Natural killer cell (primary cell): ENCODE measurements around the gene ADORA2B. TPM values are rescaled to one million over a fixed set of nuclear protein-coding genes. Genes with fewer than 3 reads are reported as not detected.

Experiments used
- ATAC-seq, 3 donors: fragments of 150-1000 bp in 2 of 3; fragments of 200-7000 bp in 1 of 3; cut with Tn5 transposase; 1 replicate in 1 of 3; 2 replicates in 2 of 3; pipeline ENCODE4 v1.10.0; 2021; ENCODE audit warnings: mild to moderate bottlenecking in 2 of 3, moderate library complexity in 2 of 3
- DNase-seq, 2 donors: peaks; one replicate each; pipeline versions ENCODE4 v3.0.0 to v3.0.0-alpha.2; 2013 to 2021; ENCODE audit warnings: mixed read lengths in 1 of 2
- H3K27ac ChIP-seq: one replicate; pipeline ENCODE4 v1.5.1; 2013; ENCODE audit warnings: mild to moderate bottlenecking, low read length
- H3K27me3 ChIP-seq: one replicate; pipeline ENCODE4 v1.6.1; 2013; ENCODE audit warnings: low read length; ENCODE audit not compliant: control insufficient read depth, insufficient read depth
- H3K36me3 ChIP-seq: one replicate; pipeline ENCODE4 v1.6.1; 2013; ENCODE audit warnings: low read length; ENCODE audit not compliant: control insufficient read depth, insufficient read depth
- H3K4me1 ChIP-seq: one replicate; pipeline ENCODE4 v1.6.1; 2013; ENCODE audit warnings: low read length; ENCODE audit not compliant: control insufficient read depth, insufficient read depth
- H3K4me3 ChIP-seq: one replicate; pipeline ENCODE4 v1.5.1; 2013; ENCODE audit warnings: low read length
- H3K9me3 ChIP-seq: one replicate; pipeline ENCODE4 v1.6.1; 2013; ENCODE audit warnings: low read length; ENCODE audit not compliant: control insufficient read depth, insufficient read depth
- H3K27ac Mint-ChIP-seq, 2 donors: one replicate each; pipeline ENCODE4 v1.8.0; 2022; ENCODE audit warnings: mild to moderate bottlenecking in 2 of 2, mixed read lengths in 2 of 2, moderate library complexity in 1 of 2
- H3K27me3 Mint-ChIP-seq, 2 donors: one replicate each; pipeline ENCODE4 v1.8.0; 2022; ENCODE audit warnings: low read depth in 2 of 2, mixed read lengths in 2 of 2
- H3K36me3 Mint-ChIP-seq: one replicate; pipeline ENCODE4 v1.8.0; 2022; ENCODE audit warnings: mixed read lengths
- H3K4me1 Mint-ChIP-seq, 2 donors: one replicate each; pipeline ENCODE4 v1.8.0; 2022; ENCODE audit warnings: mixed read lengths in 2 of 2
- H3K4me3 Mint-ChIP-seq: one replicate; pipeline ENCODE4 v1.8.0; 2022; ENCODE audit warnings: mild to moderate bottlenecking, moderate library complexity, mixed read lengths
- H3K9me3 Mint-ChIP-seq, 2 donors: one replicate each; pipeline ENCODE4 v1.8.0; 2022; ENCODE audit warnings: mixed read lengths in 2 of 2
- CTCF ChIP-seq: fragments of 200-600 bp; IDR thresholded peaks from one replicate; pipeline ENCODE4 v1.8.0; 2022; ENCODE audit warnings: antibody characterized with exemption
- WGBS: methylation state at CpG from one replicate; pipeline ENCODE4 v1.1.7; 2013; ENCODE audit warnings: missing lambda C conversion rate; ENCODE audit not compliant: insufficient coverage; 5-methylcytosine and 5-hydroxymethylcytosine counted together
- intact Hi-C: fragments of 100-400 bp; cut with micrococcal nuclease; formaldehyde crosslinking; loops from one replicate; pipeline ENCODE4 v1.14.2; 2022
- total RNA-seq, 4 donors: library from RNA; stranded (reverse); fragments of 120-200 nt in 1 of 4; gene quantifications; one replicate each; pipeline versions ENCODE4 v1.2.3 to v1.2.4, GENCODE V29; 2013 to 2022

Gene ADORA2B
- total RNA-seq, 3 donors from 2014 or later (not counting 1 experiment from before 2014, with no cell fraction given), result 0.14 to 0.88 (median 0.41) TPM

- TF ChIP-seq CTCF, result no peak
- H3K36me3 Mint-ChIP-seq, result no peaks in the 10 kb centered on the region
- intact Hi-C loops, result no loop called here
- Histone ChIP-seq H3K27ac (no peak overlapping the region), H3K27me3 (peaks cover 3% of the 10 kb centered on the region), H3K4me1 (peaks cover 8% of the 10 kb centered on the region), H3K36me3 (no peaks in the 10 kb centered on the region), H3K9me3 (no peaks in the 10 kb centered on the region), H3K4me3 (no peak overlapping the region)
- DNase-seq (no peak), ATAC-seq (no peak)
- H3K4me1 Mint-ChIP-seq, result peaks cover 13 to 17% of the 10 kb centered on the region in 2 donors
- H3K27ac Mint-ChIP-seq, result no peak overlapping the region
- H3K4me3 Mint-ChIP-seq, result no peak overlapping the region
- no peaks in the 10 kb centered on the region for H3K9me3 Mint-ChIP-seq
- H3K27me3 Mint-ChIP-seq, result peaks cover 0 to 11% of the 10 kb centered on the region in 2 donors
Observed at GRCh38 chr17:15919466-15919865, 25.5 kb upstream of the ADORA2B start.

GRCh38 chr17:15920758-15921239 is 24.1 kb upstream of the ADORA2B start:
- Mint-ChIP-seq H3K4me1 (peaks cover 0 to 4% of the 10 kb centered on the region in 2 donors), H3K27ac (no peak overlapping the region), H3K9me3 (no peaks in the 10 kb centered on the region), H3K27me3 (peaks cover 0 to 11% of the 10 kb centered on the region in 2 donors), H3K4me3 (no peak overlapping the region), H3K36me3 (no peaks in the 10 kb centered on the region)
- WGBS, result 88% methylated on average over 9 of the region's 9 CpGs
- H3K4me1 ChIP-seq, result no peaks in the 10 kb centered on the region
- no peak overlapping the region for H3K4me3 ChIP-seq
- H3K27ac ChIP-seq, result no peak overlapping the region
- no peaks in the 10 kb centered on the region for H3K36me3 ChIP-seq
- intact Hi-C loops, result no loop called here
- ATAC-seq (no peak), DNase-seq (no peak)
- H3K9me3 ChIP-seq, result no peaks in the 10 kb centered on the region
- no peak for TF ChIP-seq CTCF
- H3K27me3 ChIP-seq, result peaks cover 3% of the 10 kb centered on the region

- ATAC-seq, result no peak
Observed at GRCh38 chr17:15921640-15922039, 23.3 kb upstream of the ADORA2B start.

More at GRCh38 chr17:15921640-15922039, 23.3 kb upstream of the ADORA2B start:
- Mint-ChIP-seq H3K27ac (no peak overlapping the region), H3K27me3 (peaks cover 0 to 12% of the 10 kb centered on the region in 2 donors), H3K36me3 (no peaks in the 10 kb centered on the region), H3K4me1 (no peaks in the 10 kb centered on the region), H3K4me3 (no peak overlapping the region), H3K9me3 (peaks cover 0 to 2% of the 10 kb centered on the region in 2 donors)
- Histone ChIP-seq H3K27ac (no peak overlapping the region), H3K27me3 (peaks cover 3% of the 10 kb centered on the region), H3K36me3 (no peaks in the 10 kb centered on the region), H3K9me3 (no peaks in the 10 kb centered on the region), H3K4me1 (no peaks in the 10 kb centered on the region), H3K4me3 (no peak overlapping the region)
- intact Hi-C loops, result no loop called here
- no peak for DNase-seq
- no peak for TF ChIP-seq CTCF
